Dermis blood vessel endothelial cell (primary cell): ENCODE results near the gene PBX1. TPM values are rescaled to one million over a fixed set of nuclear protein-coding genes. Genes with fewer than 3 reads are reported as not detected.

Source experiments
- DNase-seq: peaks from one replicate; pipeline ENCODE4 v3.0.0; 2010
- total RNA-seq: library from RNA; depleted of rRNA; stranded (reverse); fragments of >200 nt; gene quantifications from 2 replicates; pipeline ENCODE4 v1.2.3, GENCODE V29; 2014

The PBX1 gene
- total RNA-seq, 1 donor from 2014 or later: 12.4 TPM

DNA sequence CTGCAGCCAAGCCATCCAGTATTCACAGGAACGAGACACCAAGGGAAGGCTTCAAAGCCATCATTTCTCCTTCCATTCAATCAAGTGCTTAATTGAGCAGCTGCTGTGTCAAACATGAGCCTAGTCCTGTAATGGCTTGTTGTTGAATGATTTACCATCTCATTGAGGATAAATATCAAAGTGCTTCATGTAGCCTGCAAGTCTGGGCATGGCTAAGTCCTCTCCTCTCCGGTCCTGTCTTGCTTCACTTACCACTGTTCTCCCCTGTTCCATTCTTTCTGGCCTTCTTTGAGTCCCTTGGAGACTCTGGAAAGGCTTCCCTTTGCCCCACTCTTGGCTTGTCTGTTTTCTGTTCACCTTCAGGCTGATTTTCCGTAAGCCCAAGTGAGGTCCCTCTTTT is 279.8 kb downstream of the PBX1 start:
- DNase-seq: no peak

DNA sequence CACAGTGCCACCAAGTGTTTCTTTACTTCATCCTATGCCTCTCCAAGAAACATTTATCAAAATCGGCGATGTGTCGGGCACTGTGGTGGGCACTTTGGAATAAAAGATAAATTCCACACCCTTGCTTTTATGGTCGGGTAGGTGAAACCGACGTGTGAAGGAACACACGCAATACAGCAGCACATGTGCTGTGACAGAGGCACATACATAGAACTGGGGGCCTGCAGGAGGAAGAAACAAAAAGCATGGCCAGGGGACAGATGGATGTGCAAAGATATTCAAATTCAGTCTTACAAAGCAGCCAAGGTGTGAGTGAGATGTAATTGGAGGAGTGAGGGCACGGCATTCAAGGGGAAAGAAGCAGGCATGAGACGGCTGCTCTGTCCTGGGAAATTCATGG is 282.0 kb downstream of the PBX1 start:
- no peak for DNase-seq

DNA sequence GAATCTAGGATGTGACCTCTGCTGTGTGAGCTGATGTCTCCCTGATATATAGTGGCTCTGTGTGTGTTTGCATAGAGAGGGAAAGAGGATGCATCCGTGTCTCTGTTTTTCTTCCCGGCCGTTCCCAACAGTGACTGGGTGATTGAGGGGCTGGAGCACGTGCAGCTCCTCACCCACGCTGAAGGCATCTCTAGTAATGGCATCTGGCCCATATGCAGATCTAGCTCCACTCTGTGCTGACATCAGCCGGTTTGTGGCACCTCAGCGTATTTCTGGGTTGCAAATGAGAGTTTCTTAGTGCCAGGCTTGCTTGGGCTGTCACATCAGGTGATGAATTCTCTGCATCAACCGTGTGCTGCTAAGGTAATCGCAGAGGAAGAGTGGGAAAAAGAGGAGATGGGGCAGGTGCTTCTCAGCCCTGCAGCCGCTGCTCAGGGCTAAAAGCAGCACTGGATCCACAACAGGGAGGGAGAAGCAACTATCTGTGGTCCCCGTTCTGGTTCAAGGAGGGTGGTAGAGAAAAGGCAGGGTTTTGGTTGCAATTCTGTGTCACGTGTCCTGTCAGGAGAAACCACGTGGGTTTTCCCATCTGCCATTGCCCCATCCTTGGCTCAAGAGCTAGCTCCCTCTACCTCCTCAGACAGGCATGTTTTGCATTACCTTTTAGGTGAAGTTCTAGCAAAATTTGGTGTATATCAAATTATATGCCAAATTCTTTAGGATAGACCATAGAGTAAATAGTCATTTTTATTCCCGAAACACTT is 282.9 kb downstream of the PBX1 start:
- no peak for DNase-seq

DNA sequence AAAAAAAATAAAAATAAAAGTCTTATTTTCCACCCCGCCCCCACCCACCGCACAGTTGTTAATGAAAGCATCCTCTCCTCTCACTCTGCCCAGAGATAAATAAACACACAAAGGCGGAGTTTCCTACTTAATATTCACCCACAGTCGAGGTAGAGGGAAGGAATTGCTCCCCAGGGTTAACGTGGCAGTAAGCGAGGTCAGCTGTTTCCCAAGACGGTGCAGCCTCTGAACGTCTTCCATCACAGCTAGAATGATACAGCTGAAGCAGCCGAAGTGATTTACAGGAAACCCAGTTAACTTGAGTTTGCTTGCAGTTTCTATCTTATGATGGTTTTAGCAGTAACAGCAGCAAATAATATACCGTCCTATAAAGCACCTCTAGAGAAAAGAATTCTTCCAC is 283.9 kb downstream of the PBX1 start:
- DNase-seq: no peak

DNA sequence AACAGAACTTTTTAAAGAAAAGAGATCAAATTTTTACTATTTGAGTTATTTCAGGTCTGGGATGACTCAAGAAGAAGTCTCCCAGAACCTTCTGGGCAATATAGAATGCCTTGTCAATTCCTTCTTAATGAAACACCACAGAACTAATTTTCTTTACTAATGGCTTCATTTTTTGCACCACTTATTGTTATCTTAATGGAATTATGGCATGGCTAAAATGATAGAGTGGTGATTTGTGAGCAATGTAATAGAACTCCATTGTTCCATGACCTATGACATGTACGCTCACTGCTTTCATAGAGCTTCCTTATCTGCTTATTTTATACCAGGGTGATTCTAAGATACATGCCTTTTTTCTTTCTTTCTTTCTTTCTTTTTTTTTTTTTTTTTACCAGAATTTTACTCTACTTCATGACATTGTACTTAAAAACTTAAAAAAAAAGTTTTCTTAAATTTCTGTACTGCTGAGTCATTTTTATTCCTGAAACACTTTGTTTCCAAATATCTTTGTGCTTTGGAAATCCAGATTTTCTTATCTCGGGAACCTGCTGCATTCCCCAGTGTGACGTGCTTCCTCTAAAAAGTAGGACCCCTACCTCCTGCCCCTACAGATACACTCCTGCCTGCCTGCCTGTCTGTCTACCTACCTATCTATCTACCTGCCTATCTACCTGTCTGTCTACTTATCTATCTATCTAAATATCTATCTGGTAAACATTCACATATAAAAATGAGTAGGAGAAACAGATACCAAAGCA is 284.9 kb downstream of the PBX1 start:
- DNase-seq: no peak

DNA sequence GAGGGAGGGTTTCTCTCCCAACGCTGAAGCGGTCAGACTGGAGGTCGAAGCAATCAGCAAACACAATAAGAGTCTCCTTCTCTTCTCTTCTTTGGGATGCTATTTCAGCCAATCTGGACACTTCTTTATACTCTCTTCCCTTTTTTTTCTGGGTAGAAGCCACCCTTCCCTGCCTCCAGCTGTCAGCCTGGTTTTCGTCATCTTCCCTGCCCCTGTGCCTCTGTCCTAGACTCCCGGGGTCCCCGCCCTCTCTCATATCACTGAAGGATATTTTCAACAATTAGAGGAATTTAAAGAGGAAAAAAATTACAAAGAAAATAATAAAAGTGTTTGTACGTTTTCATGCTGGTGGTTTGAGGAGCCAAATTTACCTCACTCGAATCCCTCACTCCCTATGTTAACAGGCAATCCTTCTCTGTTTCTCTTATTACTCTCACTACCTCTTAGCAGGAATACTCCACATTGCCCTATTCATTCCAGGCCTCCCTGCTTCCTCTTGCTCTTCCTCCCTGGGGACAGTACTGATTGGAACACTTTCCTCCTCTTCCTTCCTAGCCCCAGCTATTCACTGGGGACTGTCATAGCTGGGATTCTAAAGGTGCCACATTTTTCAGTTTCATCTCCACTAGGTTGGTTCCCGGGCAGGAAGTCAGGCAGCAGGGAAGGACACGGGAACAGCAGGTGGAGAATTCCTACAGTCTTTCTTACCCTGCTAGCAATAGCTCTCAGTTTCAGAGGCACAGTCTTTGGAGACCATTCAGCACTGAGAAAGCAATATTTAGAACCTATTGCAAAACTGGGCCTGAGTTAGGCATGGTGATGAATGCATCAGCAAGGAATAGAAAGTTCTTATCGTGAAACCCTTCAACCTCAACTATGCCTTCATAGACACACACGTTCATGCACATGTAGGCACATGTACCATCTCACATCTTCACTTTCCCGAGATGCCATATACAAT is 288.0 kb downstream of the PBX1 start:
- DNase-seq: no peak

DNA sequence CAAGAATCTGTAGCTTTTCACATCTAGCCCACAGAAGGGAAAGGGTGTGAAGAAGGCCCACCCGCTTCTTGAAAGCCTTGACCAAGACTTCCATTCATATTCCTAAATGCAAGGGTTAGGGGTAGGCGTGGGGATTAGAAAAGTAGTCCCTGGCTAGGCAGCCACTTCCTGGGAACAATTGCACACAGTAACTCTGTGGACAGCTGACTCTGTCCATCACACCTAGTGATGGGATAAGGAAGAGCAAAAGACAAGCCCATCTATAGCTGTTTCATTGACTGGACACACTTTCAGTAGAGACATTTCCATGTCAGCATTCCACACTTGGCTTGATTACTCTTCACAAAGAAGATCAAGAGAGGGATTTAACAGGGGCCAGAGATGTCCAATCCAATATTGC is 294.2 kb downstream of the PBX1 start:
- no peak for DNase-seq

DNA sequence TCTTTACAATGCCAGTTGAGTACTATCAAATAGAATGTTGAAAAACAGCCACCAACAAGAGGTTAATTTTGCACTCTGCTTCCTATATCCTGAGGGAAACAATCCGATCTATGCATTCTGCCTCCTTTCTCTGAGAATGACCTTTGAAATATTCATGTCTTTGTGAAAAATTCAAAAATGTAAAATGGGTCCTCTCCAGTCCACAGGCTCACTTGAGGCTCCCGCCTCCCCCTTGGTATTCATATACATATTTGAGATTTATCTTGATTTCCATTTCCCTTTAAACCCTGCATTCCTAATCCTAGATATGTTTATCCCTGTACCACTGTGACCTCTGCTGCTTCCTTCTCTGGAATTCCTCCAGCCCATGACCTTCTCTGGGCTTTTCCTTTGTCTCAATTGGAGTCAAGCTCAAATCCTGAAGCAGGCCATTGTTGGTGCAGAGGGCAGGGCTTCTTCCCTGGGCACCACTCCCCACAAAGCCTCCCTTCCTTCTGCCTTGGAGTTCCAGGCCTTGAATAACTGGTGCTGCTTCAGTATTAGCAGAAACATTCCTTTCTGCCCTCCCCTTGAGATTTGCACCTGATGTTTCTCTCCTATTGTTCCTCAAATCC is 296.8 kb downstream of the PBX1 start:
- DNase-seq: no peak

DNA sequence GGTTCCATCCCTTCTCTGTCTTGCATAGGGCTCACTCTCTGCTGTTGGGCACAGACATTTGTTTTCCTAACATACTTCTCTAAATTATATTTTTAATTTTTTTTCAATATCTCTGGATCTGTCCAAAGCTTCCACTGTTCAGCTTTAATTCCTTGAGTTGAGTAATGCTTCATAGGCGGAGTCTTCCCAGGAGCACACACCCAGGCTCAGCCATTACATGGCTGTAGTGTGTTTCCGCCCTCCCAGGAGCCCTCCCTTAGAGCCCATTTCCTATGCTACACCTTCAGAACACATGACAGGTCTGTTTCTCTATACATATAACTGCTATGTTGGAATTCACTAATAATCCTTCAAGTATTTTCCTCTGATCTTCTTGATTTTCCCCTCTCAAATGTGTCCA is 297.4 kb downstream of the PBX1 start:
- no peak for DNase-seq

DNA sequence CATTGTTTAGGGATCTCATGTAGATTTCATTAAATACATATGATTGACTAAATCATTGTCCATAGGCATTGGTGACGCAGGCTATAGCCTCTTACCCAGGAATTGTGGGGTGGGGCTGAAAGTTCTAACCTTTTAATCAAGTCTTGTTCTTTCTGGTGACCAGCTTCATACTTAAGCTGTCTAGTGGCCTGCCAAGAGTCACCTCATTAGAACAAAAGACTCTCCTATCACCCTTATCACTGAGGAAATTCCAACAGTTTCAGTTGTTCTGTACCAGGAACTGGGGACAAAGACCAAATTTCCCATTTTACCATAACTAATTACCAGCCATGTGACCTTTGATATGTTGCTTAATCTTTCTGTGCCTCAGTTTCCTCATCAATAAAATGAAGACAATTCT is 298.5 kb downstream of the PBX1 start:
- DNase-seq: no peak

DNA sequence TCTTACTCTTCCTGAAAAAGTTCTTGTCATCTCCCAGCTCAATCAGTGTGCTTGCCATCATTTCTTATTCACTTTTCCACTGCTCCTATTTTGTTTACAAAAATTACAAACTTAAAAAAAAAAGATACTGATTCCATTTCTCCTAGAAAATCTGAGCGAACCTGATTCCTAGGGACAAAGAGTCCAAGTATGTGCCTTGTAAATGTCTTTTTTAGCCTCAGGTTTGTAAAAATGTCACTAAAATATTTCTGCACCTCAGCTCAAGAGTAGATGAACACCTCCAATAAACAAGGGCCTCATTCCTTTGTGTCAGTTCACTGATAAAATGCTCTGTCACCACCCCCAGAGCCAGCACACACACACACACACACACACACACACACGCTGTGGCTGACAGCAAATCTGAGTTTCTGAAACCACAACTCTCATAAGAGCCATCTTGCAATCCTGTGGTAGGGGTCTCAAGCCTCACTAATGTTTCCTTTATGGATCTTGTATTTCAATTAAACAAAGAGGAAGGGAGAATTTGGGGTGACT is 299.2 kb downstream of the PBX1 start:
- no peak for DNase-seq

DNA sequence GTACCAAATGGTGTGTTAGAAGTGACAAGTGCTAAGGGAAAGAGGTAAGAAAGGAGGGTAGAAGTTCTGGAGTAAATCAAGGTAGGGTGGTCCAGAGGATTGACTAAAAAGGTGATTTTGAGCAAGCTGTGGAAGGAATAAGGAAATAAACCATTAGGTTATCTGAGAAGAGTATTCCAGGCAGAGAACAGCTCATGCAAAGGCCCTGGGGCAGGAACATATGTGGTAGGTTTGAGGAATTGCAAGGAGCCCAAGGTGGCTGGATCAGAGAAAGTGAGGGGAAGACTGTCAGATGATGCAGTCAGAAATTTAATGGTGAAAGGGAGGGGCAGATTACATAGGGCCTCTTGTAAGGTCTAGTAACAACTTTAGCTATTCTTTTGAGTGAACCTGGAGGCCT is 302.6 kb downstream of the PBX1 start:
- no peak for DNase-seq

DNA sequence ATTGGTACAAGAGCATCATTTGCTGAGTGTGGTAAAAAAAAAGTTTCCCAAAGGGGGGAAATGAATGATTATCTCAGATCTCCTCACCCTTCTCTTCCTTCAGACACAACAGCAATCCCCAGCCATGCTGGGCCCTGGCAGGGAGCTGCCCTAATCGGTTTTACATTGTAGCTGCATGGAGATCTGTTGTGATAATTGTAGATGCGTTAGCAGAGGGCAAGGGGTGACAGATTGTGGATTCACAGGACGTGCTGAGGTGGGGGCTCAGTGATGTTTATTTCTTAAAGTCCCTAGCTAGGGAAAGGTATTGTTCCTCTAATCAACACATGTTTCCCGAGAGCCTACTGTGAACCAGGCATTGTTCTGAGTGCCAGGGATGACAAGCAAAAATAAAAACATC is 304.1 kb downstream of the PBX1 start:
- no peak for DNase-seq

DNA sequence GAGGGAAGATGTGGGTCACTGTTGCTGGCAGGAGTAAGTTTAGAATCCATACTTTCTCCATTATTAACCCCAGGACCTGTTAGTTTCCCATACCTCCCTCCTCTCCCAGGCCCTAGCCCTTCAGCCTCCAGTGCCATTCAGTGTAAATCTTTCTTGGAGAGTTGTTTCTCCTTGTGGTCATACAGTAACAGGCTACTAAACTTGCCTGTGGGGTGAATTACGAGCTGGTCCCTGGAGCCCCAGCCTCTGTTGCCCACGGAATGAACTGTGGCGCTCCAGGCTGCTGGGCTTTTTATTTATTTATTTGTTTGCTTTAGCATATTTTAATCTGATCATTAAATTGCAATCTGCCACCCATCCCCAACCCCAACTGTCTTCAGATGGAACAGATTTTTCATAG is 305.2 kb downstream of the PBX1 start:
- DNase-seq: no peak

DNA sequence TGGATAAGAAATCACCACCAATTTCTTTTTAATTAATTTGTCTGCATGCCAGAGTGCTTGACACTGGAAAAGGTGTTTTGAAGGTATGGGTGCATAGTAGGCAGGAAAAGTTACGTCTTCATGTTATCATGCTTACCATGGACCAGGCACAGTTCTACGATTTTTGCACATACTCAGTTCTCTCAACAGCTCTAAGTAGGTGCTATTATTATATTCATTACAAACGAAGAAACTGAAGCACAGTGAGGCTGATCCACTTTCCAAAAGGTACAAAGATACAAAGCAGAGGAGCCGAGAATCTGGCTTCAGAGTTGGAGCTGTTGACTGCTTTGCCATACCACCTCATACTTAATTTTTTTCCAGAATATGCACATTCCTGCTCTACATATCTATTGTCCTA is 306.4 kb downstream of the PBX1 start:
- no peak for DNase-seq

DNA sequence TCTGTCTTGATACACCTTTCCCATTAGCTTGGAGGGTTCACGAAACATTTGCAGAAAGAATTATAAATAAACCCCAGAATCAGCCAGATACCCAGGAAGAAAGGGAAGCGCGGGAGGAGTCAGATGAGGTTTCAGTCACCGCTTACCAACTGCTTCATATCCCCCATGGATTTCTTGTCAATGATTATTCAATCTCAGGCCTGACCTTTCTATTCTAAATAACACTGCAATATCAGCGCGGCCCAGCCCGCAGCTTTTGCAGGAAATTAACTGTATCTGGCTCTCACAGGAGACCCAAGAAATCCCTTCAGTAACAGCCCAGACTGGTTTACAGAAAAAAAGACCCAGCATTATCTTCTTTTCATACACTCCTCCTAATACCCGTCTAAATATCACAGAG is 308.6 kb downstream of the PBX1 start:
- no peak for DNase-seq

DNA sequence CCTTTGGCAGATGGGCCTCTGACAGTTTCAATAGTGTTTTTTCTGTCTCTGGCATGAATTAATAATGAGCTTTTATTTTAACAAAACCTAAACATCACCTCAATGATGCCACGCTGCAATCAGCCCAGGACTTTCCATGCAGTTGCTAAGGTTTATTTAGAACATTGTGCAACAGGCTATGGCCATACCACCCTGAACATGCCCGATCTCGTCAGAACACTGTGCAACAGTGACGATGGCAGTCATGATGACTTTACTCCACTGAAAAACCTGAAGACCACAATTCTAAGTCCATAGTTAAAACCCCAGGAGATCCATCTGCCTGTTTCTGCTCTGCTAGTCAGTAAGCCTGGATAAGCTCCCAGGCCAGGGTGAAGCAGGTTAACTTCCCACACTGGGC is 310.0 kb downstream of the PBX1 start:
- no peak for DNase-seq

DNA sequence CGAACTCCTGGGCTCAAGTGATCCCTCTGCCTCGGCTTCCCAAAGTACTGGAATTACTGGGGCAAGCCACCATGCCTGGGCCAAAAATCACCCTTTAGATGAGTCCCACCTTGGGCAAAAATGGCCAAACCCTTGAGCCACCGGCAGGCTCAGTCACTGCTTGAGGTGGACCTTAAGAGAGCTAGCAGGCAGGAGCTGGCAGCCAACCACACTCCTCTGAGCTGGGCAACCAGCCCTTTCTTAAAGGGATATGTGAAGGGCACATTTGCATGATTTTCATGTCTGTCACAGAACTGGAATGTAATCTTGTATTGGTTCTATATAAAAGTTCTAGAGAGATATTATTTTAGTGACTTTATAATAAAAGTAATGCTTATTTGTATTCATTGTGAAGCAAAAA is 316.5 kb downstream of the PBX1 start:
- no peak for DNase-seq

DNA sequence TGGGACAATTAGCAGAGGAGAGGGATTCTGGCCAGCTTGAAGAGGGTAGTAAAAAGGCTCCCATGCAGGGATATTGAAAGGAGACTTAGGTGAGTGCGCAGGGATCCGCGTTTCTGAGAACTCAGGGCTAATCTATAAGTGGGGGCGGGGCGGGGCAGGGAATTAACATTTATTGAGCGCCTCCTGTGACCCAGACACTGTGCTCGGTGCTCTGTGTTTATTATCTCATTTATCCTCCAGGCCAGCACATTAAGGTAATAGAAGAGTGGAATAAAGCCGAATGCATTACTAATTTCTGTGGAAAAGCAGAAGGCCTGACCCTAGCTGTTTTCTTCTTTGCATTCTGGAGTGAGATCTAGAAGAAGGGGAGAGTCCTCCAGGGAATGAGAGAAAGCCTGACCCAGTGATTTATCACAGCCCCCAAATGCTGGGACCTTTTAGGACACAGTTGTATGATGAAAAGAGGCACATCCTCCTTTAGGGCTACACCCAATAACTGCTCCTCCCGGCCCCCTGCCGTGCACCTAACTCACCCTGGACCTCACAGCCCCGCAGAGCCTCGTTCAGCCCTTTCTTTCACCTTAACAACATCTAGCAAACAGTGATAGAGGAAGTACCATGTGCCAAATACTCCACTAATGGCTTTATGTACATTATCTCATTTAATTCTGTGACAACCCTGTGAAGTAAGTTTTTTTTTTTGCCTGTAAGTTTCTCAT is 317.6 kb downstream of the PBX1 start:
- no peak for DNase-seq

DNA sequence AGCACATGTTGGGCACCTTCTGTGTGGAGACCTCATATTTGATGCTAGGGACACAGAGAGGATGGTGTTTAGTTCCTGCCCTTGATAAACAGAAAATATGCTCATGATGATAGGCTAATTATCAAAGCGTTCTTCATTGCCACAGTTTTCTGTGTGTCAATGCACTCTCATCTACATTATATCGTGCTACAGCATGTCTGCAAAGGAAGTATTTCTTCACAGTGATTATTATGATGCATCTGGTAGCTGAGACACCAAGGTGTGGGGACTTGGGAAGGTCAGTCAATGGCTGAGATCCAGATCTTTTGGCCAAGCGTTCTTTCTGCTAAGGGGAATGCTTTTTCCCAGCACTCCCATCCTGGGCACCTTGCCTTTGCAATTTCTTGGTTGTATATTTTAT is 321.2 kb downstream of the PBX1 start:
- no peak for DNase-seq

DNA sequence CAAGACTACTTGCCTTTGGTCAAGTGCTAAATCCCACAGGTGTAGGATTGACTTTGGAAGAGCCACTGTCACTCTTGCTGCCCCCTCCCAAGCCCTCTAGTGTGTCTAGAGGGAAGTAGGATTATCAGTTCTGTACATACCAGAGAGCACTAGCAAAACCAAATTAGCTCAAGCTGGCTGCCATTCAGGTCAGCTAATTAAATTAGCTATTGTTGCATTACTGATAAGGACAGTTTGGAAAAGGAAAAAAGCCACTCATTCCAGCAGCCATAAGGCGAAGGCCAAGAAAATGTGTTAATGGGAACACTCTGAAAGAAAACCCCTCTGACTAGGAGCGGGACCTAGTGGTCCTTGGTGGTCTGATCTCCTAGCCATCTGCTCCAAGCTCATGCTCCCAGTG is 321.7 kb downstream of the PBX1 start:
- DNase-seq: no peak

DNA sequence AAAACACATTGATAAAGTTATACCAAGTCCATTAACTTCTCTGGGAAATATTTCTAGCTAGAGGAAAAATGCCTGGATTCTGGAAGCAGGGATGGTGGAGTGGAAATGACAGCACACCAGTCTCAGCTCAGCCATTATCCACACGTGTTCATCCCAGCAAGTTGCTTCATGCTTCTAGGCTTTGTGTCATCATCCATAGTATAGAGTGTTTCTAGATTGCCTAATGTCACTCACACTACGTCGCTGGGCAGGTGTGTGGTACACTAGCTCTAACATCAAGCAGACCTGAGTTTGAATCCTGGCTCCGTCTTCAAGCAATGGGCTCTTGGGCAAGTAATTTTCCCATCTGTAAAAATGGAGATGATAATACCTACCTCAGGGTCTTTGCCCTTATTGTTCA is 326.3 kb downstream of the PBX1 start:
- DNase-seq: no peak
